Body of pancreas (tissue), 4 donors: ENCODE measurements around the gene NTSR1. TPM values are rescaled to one million over a fixed set of nuclear protein-coding genes. Genes with fewer than 3 reads are reported as not detected.
A peak's percentile ranks its signal among the peaks of the same experiment; 100 is the strongest.

ENCODE experiments used
- ATAC-seq: fragments of 150-250 bp; one replicate; pipeline ENCODE4 v1.9.1; 2016
- DNase-seq, 4 donors: peaks; one replicate each; pipeline ENCODE4 v3.0.0-alpha.2; 2019
- H3K27ac ChIP-seq, 4 donors: fragments of 200-600 bp; sonication (generic); 1 replicate in 3 of 4; 2 replicates in 1 of 4; pipeline versions ENCODE4 v1.5.1 to v1.6.1; 2016 to 2019; ENCODE audit warnings: mild to moderate bottlenecking in 1 of 4, mixed read lengths in 1 of 4, moderate library complexity in 1 of 4
- H3K27me3 ChIP-seq, 2 donors: fragments of 200-600 bp; sonication (generic); one replicate each; pipeline ENCODE4 v1.6.0; 2016; ENCODE audit warnings: mild to moderate bottlenecking in 1 of 2
- H3K36me3 ChIP-seq, 2 donors: fragments of 200-600 bp; sonication (generic); replicated peaks in 1 of 2; 2 replicates each; pipeline ENCODE4 v1.5.1; 2016; ENCODE audit warnings: low read depth in 2 of 2; ENCODE audit not compliant: insufficient read depth in 1 of 2
- H3K4me1 ChIP-seq: fragments of 200-600 bp; sonication (generic); one replicate; pipeline ENCODE4 v1.6.0; 2016
- H3K4me3 ChIP-seq, 2 donors: fragments of 200-600 bp; sonication (generic); 1 replicate in 1 of 2; 2 replicates in 1 of 2; pipeline ENCODE4 v1.5.1; 2016 to 2019
- H3K9me3 ChIP-seq, 3 donors: fragments of 200-600 bp; sonication (generic); 1 replicate in 2 of 3; 2 replicates in 1 of 3; pipeline ENCODE4 v1.5.1; 2016
- CTCF ChIP-seq, 7 experiments: fragments of 450-650 bp in 4 of 7; fragments of 200-600 bp in 3 of 7; sonication (generic) in 3 of 7; IDR thresholded peaks; one replicate each; pipeline ENCODE4 v1.5.1; 2016 to 2019; ENCODE audit warnings: antibody characterized with exemption in 7 of 7
- POLR2A ChIP-seq, 3 donors: fragments of 450-650 bp; IDR thresholded peaks; one replicate each; pipeline ENCODE4 v1.6.1; 2016; ENCODE audit warnings: antibody characterized with exemption in 3 of 3, mild to moderate bottlenecking in 2 of 3
- WGBS, 2 donors: methylation state at CpG; one replicate each; pipeline ENCODE4 v1.1.5; 2017; 5-methylcytosine and 5-hydroxymethylcytosine counted together
- intact Hi-C: fragments of 100-400 bp; cut with DNase I; formaldehyde crosslinking; loops from one replicate; pipeline ENCODE4 v1.15.1; 2023
- total RNA-seq, 2 donors: library from RNA; depleted of rRNA; stranded (reverse); fragments of >200 nt; gene quantifications; one replicate each; pipeline ENCODE4 v1.1.0, GENCODE V29; 2016

Gene NTSR1
- total RNA-seq, 2 donors from 2014 or later = not detected

GRCh38 chr20:62696434-62696957 lies 12.1 kb upstream of the NTSR1 start:
- no peak for TF ChIP-seq CTCF (IDR thresholded peaks at IDR 0.05)
- no peak for TF ChIP-seq POLR2A (IDR thresholded peaks at IDR 0.05)
- ATAC-seq = no peak
- Histone ChIP-seq H3K27me3 (no peaks in the 10 kb centered on the region), H3K27ac (no peak overlapping the region), H3K36me3 (no peaks in the 10 kb centered on the region), H3K9me3 (no peaks in the 10 kb centered on the region), H3K4me1 (peaks cover 3% of the 10 kb centered on the region), H3K4me3 (no peak overlapping the region)
- intact Hi-C loops = no loop called here
- DNase-seq = no peak
- 56 to 64% methylated on average over 13 to 16 of the region's 16 CpGs for WGBS, 2 donors

- DNase-seq = no peak
- H3K27ac ChIP-seq = no peak overlapping the region
- peaks cover 3% of the 10 kb centered on the region for H3K4me1 ChIP-seq
- 55 to 69% methylated on average over 6 to 10 of the region's 10 CpGs for WGBS, 2 donors
- peak; percentile 21 for ATAC-seq
- H3K36me3 ChIP-seq = no peaks in the 10 kb centered on the region
- H3K9me3 ChIP-seq = no peaks in the 10 kb centered on the region
- H3K27me3 ChIP-seq = no peaks in the 10 kb centered on the region
- no peak overlapping the region for H3K4me3 ChIP-seq
- intact Hi-C loops = no loop called here
- TF ChIP-seq POLR2A (IDR thresholded peaks at IDR 0.05) (no peak), CTCF (IDR thresholded peaks at IDR 0.05) (no peak)
Measured at GRCh38 chr20:62696989-62697388, 11.6 kb upstream of the NTSR1 start.

- Histone ChIP-seq H3K4me3 (no peak overlapping the region), H3K27me3 (no peaks in the 10 kb centered on the region), H3K27ac (no peak overlapping the region), H3K9me3 (no peaks in the 10 kb centered on the region), H3K36me3 (no peaks in the 10 kb centered on the region), H3K4me1 (peaks cover 3% of the 10 kb centered on the region)
- DNase-seq (peak in 2 of 4 donors; percentile 26 to 41), ATAC-seq (peak; percentile 43)
- TF ChIP-seq CTCF (IDR thresholded peaks at IDR 0.05) (no peak), POLR2A (IDR thresholded peaks at IDR 0.05) (no peak)
- 51 to 56% methylated on average over 7 to 11 of the region's 11 CpGs for WGBS, 2 donors
- intact Hi-C loops = no loop called here
Measured at GRCh38 chr20:62697468-62697912, 11.1 kb upstream of the NTSR1 start.

- H3K9me3 ChIP-seq = no peaks in the 10 kb centered on the region
- TF ChIP-seq CTCF (IDR thresholded peaks at IDR 0.05) (no peak), POLR2A (IDR thresholded peaks at IDR 0.05) (no peak)
- DNase-seq = no peak
- intact Hi-C loops = no loop called here
- H3K4me3 ChIP-seq = no peak overlapping the region
- no peak for ATAC-seq
- H3K27ac ChIP-seq = no peak overlapping the region
- H3K4me1 ChIP-seq = peaks cover 3% of the 10 kb centered on the region
- no peaks in the 10 kb centered on the region for H3K36me3 ChIP-seq
- WGBS, 2 donors = 81 to 82% methylated on average over 10 to 13 of the region's 14 CpGs
- no peaks in the 10 kb centered on the region for H3K27me3 ChIP-seq
Measured at GRCh38 chr20:62698231-62698630, 10.4 kb upstream of the NTSR1 start.

- intact Hi-C loops = no loop called here
- Histone ChIP-seq H3K27me3 (no peaks in the 10 kb centered on the region), H3K4me3 (no peak overlapping the region), H3K27ac (no peak overlapping the region), H3K9me3 (no peaks in the 10 kb centered on the region), H3K4me1 (peaks cover 3% of the 10 kb centered on the region), H3K36me3 (no peaks in the 10 kb centered on the region)
- no peak for ATAC-seq
- no peak for DNase-seq
- WGBS, 2 donors = 89 to 100% methylated on average over 1 to 19 of the region's 19 CpGs
- TF ChIP-seq CTCF (IDR thresholded peaks at IDR 0.05) = no peak
- no peak for TF ChIP-seq POLR2A (IDR thresholded peaks at IDR 0.05)
Measured at GRCh38 chr20:62699296-62699695, 9.3 kb upstream of the NTSR1 start.
